K562 (cell line): ENCODE results near the gene NDUFAF4. TPM values are rescaled to one million over a fixed set of nuclear protein-coding genes. Genes with fewer than 3 reads are reported as not detected.
A peak's percentile ranks its signal among the peaks of the same experiment; 100 is the strongest.

ENCODE experiments used
- GATAD2B ChIP-seq: fragments of 450-650 bp; IDR thresholded peaks from 2 replicates; pipeline ENCODE4 v1.6.1; 2017; ENCODE audit warnings: mild to moderate bottlenecking, borderline replicate concordance
- GTF2A2 ChIP-seq: IDR thresholded peaks from 2 replicates; pipeline ENCODE4 v1.6.1; 2016; ENCODE audit warnings: mild to moderate bottlenecking, missing genetic modification characterization, missing compliant biosample characterization
- HDAC2 ChIP-seq: fragments of 450-650 bp; IDR thresholded peaks from 2 replicates; pipeline ENCODE4 v1.6.1; 2016; ENCODE audit warnings: mild to moderate bottlenecking
- HOXB6 ChIP-seq: fragments of 250-450 bp; sonication (Bioruptor Pico); IDR thresholded peaks from 2 replicates; pipeline ENCODE4 v1.5.1; 2022; ENCODE audit warnings: mild to moderate bottlenecking, borderline replicate concordance
- KLF16 ChIP-seq: IDR thresholded peaks from 2 replicates; pipeline ENCODE4 v1.6.1; 2016; ENCODE audit warnings: antibody characterized with exemption
- LEF1 ChIP-seq: fragments of 450-650 bp; IDR thresholded peaks from 2 replicates; pipeline ENCODE4 v1.6.1; 2016; ENCODE audit warnings: mild to moderate bottlenecking
- MCM7 ChIP-seq, 2 experiments: fragments of 450-650 bp; IDR thresholded peaks; 2 replicates each; pipeline ENCODE4 v1.6.1; 2016 to 2018
- NCOA6 ChIP-seq: fragments of 450-650 bp; IDR thresholded peaks from 2 replicates; pipeline ENCODE4 v1.6.1; 2017; ENCODE audit warnings: mild to moderate bottlenecking
- POLR2A ChIP-seq: fragments of 450-650 bp; conservative IDR thresholded peaks from 2 replicates; pipeline ENCODE4 v1.6.1; 2016
- POLR2B ChIP-seq: fragments of 450-650 bp; IDR thresholded peaks from 2 replicates; pipeline ENCODE4 v1.6.1; 2018; ENCODE audit warnings: low read depth; ENCODE audit not compliant: partially characterized antibody
- PYGO2 ChIP-seq: fragments of 450-650 bp; IDR thresholded peaks from 2 replicates; pipeline ENCODE4 v1.6.1; 2016; ENCODE audit warnings: mild to moderate bottlenecking, missing genetic modification characterization, moderate library complexity, missing compliant biosample characterization
- RB1 ChIP-seq: fragments of 450-650 bp; IDR thresholded peaks from 2 replicates; pipeline ENCODE4 v1.6.1; 2017; ENCODE audit warnings: low read depth, mild to moderate bottlenecking
- RUNX1 ChIP-seq: sonication (generic); IDR thresholded peaks from 2 replicates; pipeline ENCODE4 v1.6.1; 2016; ENCODE audit warnings: antibody characterized with exemption, low read depth
- ZNF766 ChIP-seq: fragments of 200-800 bp; sonication (Bioruptor generic); conservative IDR thresholded peaks from 2 replicates; pipeline ENCODE4 v1.6.1; 2016; ENCODE audit warnings: missing genetic modification characterization, missing compliant biosample characterization
- polyA plus RNA-seq, 8 experiments: library from polyadenylated mRNA; depleted of rRNA in 4 of 8; stranded (reverse) in 5 of 8; unstranded in 3 of 8; fragments of >200 nt; fragmentation: Nextera tagmentation in 2 of 8; fragmentation: Illumina TruSeq in 1 of 8; extraction: Ambion mirVana in 2 of 8; extraction: Trizol in 1 of 8; gene quantifications; 2 replicates each; pipeline versions ENCODE4 v1.2.1 to v1.2.3, GENCODE V29; 2011 to 2014; ENCODE audit warnings: inconsistent platforms in 1 of 8, missing spikeins in 1 of 8
- total RNA-seq, 7 experiments: library from RNA; depleted of rRNA in 6 of 7; stranded (reverse); fragments of >200 nt in 6 of 7; fragmentation: Illumina TruSeq in 2 of 7; extraction: Trizol in 2 of 7; gene quantifications; 2 replicates each; pipeline versions ENCODE4 v1.2.1 to v1.2.3, GENCODE V29; 2011 to 2021; ENCODE audit warnings: low replicate concordance in 1 of 7
- TF ChIP-seq, protein P1 (sequence below): conservative IDR thresholded peaks from 2 replicates; pipeline ENCODE4 v1.6.1; 2011; ENCODE audit warnings: low read depth, mild to moderate bottlenecking, low read length; ENCODE audit not compliant: control insufficient read depth
- TF ChIP-seq, protein P2 (sequence below): fragments of 450-650 bp; formaldehyde crosslinking; IDR thresholded peaks from 2 replicates; pipeline ENCODE4 v1.4.0; 2020; ENCODE audit warnings: mild to moderate bottlenecking
- TF ChIP-seq, protein P3 (sequence below), 2 experiments: fragments of 450-650 bp; formaldehyde crosslinking in 1 of 2; IDR thresholded peaks; 2 replicates each; pipeline versions ENCODE4 v1.4.0 to v1.6.1; 2014 to 2020; ENCODE audit warnings: mild to moderate bottlenecking in 2 of 2, borderline replicate concordance in 1 of 2, low read depth in 1 of 2
- TF ChIP-seq, protein P4 (sequence below): sonication (generic); formaldehyde crosslinking; IDR thresholded peaks from 2 replicates; pipeline ENCODE4 v1.9.0; 2022; ENCODE audit warnings: mild to moderate bottlenecking, missing genetic modification reagents

NDUFAF4 gene
- total and polyA plus RNA-seq, 9 of the 15 experiments (the other 6 are each of a cell fraction or from before 2014, with no cell fraction given) = 45.0 to 418 (median 136) TPM

DNA sequence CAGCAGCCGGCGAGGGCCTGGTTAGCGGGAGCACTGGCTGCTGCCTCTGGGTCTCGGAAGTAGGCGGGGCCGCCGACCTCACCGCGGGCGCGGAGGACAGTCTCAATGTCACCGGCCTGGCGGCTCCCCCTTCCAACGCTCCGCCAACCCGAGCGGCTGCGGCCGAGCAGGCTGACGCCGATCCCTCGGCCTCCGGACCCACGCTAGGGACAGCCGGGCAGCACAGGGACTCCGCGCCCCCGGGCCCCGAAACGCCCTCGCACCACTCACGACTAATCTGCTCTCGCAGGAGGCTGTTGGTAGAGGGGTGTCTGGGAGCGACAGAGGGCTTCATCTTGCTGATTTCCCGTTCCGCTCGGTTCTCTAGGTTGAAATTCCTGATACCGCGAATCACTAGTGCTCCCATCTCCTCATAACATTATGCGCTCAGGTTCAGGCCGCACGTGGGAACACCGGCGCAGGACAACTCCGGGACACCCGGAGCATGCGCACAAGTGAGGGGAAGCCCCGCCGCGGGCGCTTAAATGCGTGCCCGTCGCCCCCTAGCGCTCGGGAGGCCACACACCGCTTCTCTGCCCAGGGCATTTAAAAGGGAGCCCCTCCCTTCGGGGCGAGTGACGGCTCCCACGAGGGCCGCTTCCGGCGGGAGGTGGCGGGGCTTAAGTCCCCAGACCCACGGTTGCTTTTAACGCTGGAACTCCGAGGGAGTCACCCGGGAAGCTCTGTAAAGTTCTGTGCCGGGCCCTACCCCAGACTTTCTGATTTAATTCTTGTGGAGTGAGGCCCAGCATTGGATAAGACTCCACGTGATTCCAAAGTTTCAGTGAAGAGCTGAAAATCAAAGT, at the start of gene NDUFAF4 (continued):
- TF ChIP-seq HDAC2 (peak; percentile 69; the same call in 1 of the 2 replicates), PYGO2 (tag) (no peak), RUNX1 (no peak), HOXB6 (CRISPR knock-in tag) (no peak), KLF16 (peak; percentile 53; the same call in 1 of the 2 replicates), POLR2A (peak; percentile 87), GTF2A2 (tag) (peak; percentile 68; the same call in 1 of the 2 replicates), LEF1 (0 out of 2 replicates have a peak, but pooled peaks have one; percentile 12), NCOA6 (no peak), RB1 (peak; percentile 86), MCM7 (IDR thresholded peaks at IDR 0.05) (no peak), GATAD2B (peak; percentile 8; the same call in 1 of the 2 replicates), ZNF766 (CRISPR knock-in tag) (no peak; the same call in 1 of the 2 replicates), POLR2B (peak; percentile 64)
- TF ChIP-seq, protein P1, sequence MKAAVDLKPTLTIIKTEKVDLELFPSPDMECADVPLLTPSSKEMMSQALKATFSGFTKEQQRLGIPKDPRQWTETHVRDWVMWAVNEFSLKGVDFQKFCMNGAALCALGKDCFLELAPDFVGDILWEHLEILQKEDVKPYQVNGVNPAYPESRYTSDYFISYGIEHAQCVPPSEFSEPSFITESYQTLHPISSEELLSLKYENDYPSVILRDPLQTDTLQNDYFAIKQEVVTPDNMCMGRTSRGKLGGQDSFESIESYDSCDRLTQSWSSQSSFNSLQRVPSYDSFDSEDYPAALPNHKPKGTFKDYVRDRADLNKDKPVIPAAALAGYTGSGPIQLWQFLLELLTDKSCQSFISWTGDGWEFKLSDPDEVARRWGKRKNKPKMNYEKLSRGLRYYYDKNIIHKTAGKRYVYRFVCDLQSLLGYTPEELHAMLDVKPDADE = peak; percentile 68
- TF ChIP-seq, protein P2, sequence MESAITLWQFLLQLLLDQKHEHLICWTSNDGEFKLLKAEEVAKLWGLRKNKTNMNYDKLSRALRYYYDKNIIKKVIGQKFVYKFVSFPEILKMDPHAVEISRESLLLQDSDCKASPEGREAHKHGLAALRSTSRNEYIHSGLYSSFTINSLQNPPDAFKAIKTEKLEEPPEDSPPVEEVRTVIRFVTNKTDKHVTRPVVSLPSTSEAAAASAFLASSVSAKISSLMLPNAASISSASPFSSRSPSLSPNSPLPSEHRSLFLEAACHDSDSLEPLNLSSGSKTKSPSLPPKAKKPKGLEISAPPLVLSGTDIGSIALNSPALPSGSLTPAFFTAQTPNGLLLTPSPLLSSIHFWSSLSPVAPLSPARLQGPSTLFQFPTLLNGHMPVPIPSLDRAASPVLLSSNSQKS (CRISPR knock-in tag) = no peak
- TF ChIP-seq, protein P3, sequence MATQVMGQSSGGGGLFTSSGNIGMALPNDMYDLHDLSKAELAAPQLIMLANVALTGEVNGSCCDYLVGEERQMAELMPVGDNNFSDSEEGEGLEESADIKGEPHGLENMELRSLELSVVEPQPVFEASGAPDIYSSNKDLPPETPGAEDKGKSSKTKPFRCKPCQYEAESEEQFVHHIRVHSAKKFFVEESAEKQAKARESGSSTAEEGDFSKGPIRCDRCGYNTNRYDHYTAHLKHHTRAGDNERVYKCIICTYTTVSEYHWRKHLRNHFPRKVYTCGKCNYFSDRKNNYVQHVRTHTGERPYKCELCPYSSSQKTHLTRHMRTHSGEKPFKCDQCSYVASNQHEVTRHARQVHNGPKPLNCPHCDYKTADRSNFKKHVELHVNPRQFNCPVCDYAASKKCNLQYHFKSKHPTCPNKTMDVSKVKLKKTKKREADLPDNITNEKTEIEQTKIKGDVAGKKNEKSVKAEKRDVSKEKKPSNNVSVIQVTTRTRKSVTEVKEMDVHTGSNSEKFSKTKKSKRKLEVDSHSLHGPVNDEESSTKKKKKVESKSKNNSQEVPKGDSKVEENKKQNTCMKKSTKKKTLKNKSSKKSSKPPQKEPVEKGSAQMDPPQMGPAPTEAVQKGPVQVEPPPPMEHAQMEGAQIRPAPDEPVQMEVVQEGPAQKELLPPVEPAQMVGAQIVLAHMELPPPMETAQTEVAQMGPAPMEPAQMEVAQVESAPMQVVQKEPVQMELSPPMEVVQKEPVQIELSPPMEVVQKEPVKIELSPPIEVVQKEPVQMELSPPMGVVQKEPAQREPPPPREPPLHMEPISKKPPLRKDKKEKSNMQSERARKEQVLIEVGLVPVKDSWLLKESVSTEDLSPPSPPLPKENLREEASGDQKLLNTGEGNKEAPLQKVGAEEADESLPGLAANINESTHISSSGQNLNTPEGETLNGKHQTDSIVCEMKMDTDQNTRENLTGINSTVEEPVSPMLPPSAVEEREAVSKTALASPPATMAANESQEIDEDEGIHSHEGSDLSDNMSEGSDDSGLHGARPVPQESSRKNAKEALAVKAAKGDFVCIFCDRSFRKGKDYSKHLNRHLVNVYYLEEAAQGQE (IDR thresholded peaks at IDR 0.05; ENCODE audit: borderline replicate concordance) = peak; percentile 32
- TF ChIP-seq, protein P3 (CRISPR knock-in tag; IDR thresholded peaks at IDR 0.05; ENCODE audit: low read depth) = no peak
- TF ChIP-seq, protein P4, sequence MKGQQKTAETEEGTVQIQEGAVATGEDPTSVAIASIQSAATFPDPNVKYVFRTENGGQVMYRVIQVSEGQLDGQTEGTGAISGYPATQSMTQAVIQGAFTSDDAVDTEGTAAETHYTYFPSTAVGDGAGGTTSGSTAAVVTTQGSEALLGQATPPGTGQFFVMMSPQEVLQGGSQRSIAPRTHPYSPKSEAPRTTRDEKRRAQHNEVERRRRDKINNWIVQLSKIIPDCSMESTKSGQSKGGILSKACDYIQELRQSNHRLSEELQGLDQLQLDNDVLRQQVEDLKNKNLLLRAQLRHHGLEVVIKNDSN = peak; percentile 61
